Activated CD4-positive, alpha-beta T cell treated with anti-CD3 and anti-CD28 coated beads, Interleukin-2, amount 10 ng/mL, durations not matched to agents 24 days and 14 days (primary cell): ENCODE measurements around the gene EHBP1. TPM values are rescaled to one million over a fixed set of nuclear protein-coding genes. Genes with fewer than 3 reads are reported as not detected.

Source experiments
- DNase-seq: peaks from one replicate; pipeline ENCODE4 v3.0.0; 2022
- H3K27ac Mint-ChIP-seq: one replicate; pipeline ENCODE4 v1.8.0; 2022; ENCODE audit warnings: mild to moderate bottlenecking, mixed read lengths
- H3K27me3 Mint-ChIP-seq: one replicate; pipeline ENCODE4 v1.8.0; 2022; ENCODE audit warnings: mixed read lengths
- H3K36me3 Mint-ChIP-seq: one replicate; pipeline ENCODE4 v1.8.0; 2022; ENCODE audit warnings: low read depth, mild to moderate bottlenecking, mixed read lengths
- H3K4me1 Mint-ChIP-seq: one replicate; pipeline ENCODE4 v1.8.0; 2021; ENCODE audit warnings: mixed read lengths
- H3K4me3 Mint-ChIP-seq: one replicate; pipeline ENCODE4 v1.8.0; 2022; ENCODE audit warnings: mild to moderate bottlenecking, moderate library complexity, mixed read lengths
- H3K9me3 Mint-ChIP-seq: one replicate; pipeline ENCODE4 v1.8.0; 2021; ENCODE audit warnings: mixed read lengths
- intact Hi-C: fragments of 100-400 bp; cut with micrococcal nuclease; formaldehyde crosslinking; loops from one replicate; pipeline ENCODE4 v1.15.1; 2023
- total RNA-seq: library from RNA; stranded (reverse); gene quantifications from 2 replicates; pipeline ENCODE4 v1.2.3, GENCODE V29; 2022

The EHBP1 gene
- total RNA-seq, result 23.9 and 27.4 TPM in 2 replicates

DNA sequence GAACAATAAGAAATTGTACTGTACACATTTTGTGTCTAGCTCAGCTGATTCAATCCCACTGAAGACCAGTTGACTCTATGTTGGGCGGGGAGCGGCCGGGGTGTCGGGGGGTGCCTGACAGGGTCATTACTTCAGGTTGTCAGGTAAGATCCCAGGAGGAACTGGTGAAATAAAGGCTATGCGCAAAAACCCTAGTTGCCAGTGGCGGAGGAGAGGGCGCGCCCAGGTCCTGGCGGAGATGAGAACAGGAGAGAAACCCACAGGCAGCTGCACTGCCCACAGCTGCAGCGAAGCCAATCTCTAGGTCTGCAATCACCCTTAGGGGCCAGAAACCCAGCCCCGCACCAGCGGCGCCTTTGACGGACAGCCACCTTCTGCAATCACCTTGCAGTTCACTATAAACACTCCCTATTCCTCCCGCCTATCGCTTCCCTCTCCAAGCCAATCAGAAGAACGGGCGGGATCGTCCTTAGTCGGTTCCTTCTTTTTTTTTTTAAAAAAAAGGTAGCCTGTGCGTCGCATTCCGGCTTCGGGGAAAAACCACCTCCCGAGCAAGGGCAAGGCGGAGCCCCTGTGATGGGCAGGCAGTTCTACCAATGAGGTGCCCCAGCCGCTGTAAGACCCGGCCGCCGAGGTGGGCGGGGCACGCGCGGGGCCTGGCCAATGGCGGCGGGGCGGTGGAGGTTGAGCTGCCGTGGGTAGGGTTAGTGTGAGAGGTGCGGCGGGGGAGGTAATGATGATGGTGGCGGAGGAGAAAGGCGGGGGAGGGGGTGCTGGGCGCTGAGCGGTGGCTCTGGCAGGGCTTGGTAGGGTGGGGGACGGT lies at the start of gene EHBP1:
TSS of gene EHBP1 (plus strand) at position 707 of the 823 bp plus-strand sequence. CDS start 1,479 bp downstream, outside the sequence.
- Mint-ChIP-seq H3K4me1 (peaks cover 27% of the 10 kb centered on the region), H3K36me3 (peaks cover 11% of the 10 kb centered on the region), H3K4me3 (peak within 1 kb of the TSS; percentile 84), H3K27me3 (peaks cover 12% of the 10 kb centered on the region), H3K9me3 (no peaks in the 10 kb centered on the region), H3K27ac (peak within 1 kb of the TSS; percentile 46)
- DNase-seq, result peak; percentile 100
- intact Hi-C loops, result loop anchor here (1.0 to 10.0 kb wide), 10 partner anchors 199 to 1948 kb away; partner anchors contain the start of genes B3GNT2, CCT4, MDH1 and OTX1

GRCh38 chr2:62657783-62658182 lies 47.7 kb upstream of the EHBP1 start:
- Mint-ChIP-seq H3K4me1 (no peaks in the 10 kb centered on the region), H3K9me3 (peaks cover 6% of the 10 kb centered on the region), H3K36me3 (no peaks in the 10 kb centered on the region), H3K27ac (no peak overlapping the region), H3K27me3 (peaks cover 6% of the 10 kb centered on the region), H3K4me3 (no peak overlapping the region)
- DNase-seq, result no peak
- intact Hi-C loops, result no loop called here

DNA sequence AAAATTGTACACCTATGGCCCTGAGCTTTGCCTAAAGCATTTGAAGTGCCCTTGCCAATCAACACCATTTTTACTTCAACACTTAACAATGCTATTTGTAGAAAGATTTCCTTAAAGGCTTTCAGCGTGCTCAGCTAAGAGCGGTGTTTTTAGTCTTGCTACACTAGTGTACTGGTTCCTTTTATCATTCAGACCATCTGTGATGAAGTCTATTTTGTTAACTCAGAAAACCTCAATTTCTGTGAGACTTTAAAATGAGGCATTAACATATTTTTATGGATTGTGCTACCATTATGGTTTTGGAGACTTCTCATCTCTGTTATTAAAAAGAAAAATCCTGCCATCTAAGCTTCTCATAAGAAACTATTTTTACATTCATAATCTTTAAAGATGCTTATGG lies 46.6 kb upstream of the EHBP1 start:
- intact Hi-C loops, result no loop called here
- Mint-ChIP-seq H3K4me1 (no peaks in the 10 kb centered on the region), H3K9me3 (peaks cover 3% of the 10 kb centered on the region), H3K27me3 (peaks cover 7% of the 10 kb centered on the region), H3K27ac (no peak overlapping the region), H3K4me3 (no peak overlapping the region), H3K36me3 (no peaks in the 10 kb centered on the region)
- no peak for DNase-seq

GRCh38 chr2:62660087-62660486 lies 45.4 kb upstream of the EHBP1 start:
- Mint-ChIP-seq H3K9me3 (no peaks in the 10 kb centered on the region), H3K27me3 (peaks cover 7% of the 10 kb centered on the region), H3K36me3 (no peaks in the 10 kb centered on the region), H3K27ac (no peak overlapping the region), H3K4me1 (no peaks in the 10 kb centered on the region), H3K4me3 (no peak overlapping the region)
- intact Hi-C loops, result no loop called here
- DNase-seq, result no peak

DNA sequence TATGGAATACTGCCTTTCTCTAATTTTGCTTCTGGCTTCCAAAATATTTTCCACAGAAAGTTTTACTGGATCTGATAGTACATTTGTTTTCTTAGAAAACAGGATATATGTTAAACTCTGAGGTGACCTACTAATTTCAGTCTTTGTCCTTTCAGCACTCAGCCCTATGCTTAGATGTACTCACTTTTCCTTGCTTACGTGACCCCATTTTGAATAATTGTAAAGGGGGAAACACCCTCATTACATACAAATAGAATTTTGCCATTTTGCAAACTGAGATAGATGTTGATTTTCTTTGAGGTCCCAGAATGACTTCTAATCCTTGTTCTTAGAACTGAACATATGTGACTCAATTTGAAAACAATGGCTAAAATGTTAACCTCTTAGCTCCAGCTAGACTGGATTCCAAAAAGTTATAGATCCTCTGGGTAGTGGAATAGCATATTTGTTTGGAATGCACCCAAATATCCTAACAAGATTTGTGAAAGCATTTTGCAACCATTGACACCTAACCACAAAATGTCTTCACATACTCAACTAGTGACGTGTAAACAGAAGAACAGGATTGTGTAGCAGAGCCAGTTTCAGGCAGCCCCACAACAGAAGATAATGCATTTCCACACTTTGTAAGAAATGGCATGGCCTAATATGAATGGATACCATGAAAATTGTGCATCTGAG lies 44.8 kb upstream of the EHBP1 start:
- intact Hi-C loops, result no loop called here
- Mint-ChIP-seq H3K36me3 (no peaks in the 10 kb centered on the region), H3K27me3 (peaks cover 7% of the 10 kb centered on the region), H3K9me3 (no peaks in the 10 kb centered on the region), H3K4me1 (no peaks in the 10 kb centered on the region), H3K4me3 (no peak overlapping the region), H3K27ac (no peak overlapping the region)
- DNase-seq, result no peak

- Mint-ChIP-seq H3K9me3 (no peaks in the 10 kb centered on the region), H3K27ac (no peak overlapping the region), H3K36me3 (no peaks in the 10 kb centered on the region), H3K4me1 (no peaks in the 10 kb centered on the region), H3K4me3 (no peak overlapping the region), H3K27me3 (peaks cover 7% of the 10 kb centered on the region)
- no peak for DNase-seq
- intact Hi-C loops, result no loop called here
Observed at GRCh38 chr2:62661263-62661635, 44.3 kb upstream of the EHBP1 start.

- peaks cover 7% of the 10 kb centered on the region for H3K27me3 Mint-ChIP-seq
- no peak overlapping the region for H3K27ac Mint-ChIP-seq
- DNase-seq, result no peak
- intact Hi-C loops, result no loop called here
- no peak overlapping the region for H3K4me3 Mint-ChIP-seq
- H3K9me3 Mint-ChIP-seq, result no peaks in the 10 kb centered on the region
- H3K4me1 Mint-ChIP-seq, result no peaks in the 10 kb centered on the region
- H3K36me3 Mint-ChIP-seq, result no peaks in the 10 kb centered on the region
Observed at GRCh38 chr2:62662131-62662530, 43.4 kb upstream of the EHBP1 start.

- intact Hi-C loops, result no loop called here
- Mint-ChIP-seq H3K36me3 (no peaks in the 10 kb centered on the region), H3K9me3 (no peaks in the 10 kb centered on the region), H3K4me3 (no peak overlapping the region), H3K27me3 (peaks cover 7% of the 10 kb centered on the region), H3K4me1 (no peaks in the 10 kb centered on the region), H3K27ac (no peak overlapping the region)
- no peak for DNase-seq
Observed at GRCh38 chr2:62662554-62662953, 43.0 kb upstream of the EHBP1 start.

GRCh38 chr2:62663411-62663810 lies 42.1 kb upstream of the EHBP1 start:
- Mint-ChIP-seq H3K4me1 (no peaks in the 10 kb centered on the region), H3K4me3 (no peak overlapping the region), H3K36me3 (no peaks in the 10 kb centered on the region), H3K9me3 (no peaks in the 10 kb centered on the region), H3K27me3 (peaks cover 7% of the 10 kb centered on the region), H3K27ac (no peak overlapping the region)
- intact Hi-C loops, result no loop called here
- no peak for DNase-seq

- Mint-ChIP-seq H3K4me1 (no peaks in the 10 kb centered on the region), H3K36me3 (no peaks in the 10 kb centered on the region), H3K4me3 (no peak overlapping the region), H3K27me3 (peaks cover 7% of the 10 kb centered on the region), H3K27ac (no peak overlapping the region), H3K9me3 (no peaks in the 10 kb centered on the region)
- intact Hi-C loops, result no loop called here
- DNase-seq, result no peak
Observed at GRCh38 chr2:62663920-62664795, 41.4 kb upstream of the EHBP1 start.

- no peaks in the 10 kb centered on the region for H3K9me3 Mint-ChIP-seq
- DNase-seq, result no peak
- no peak overlapping the region for H3K4me3 Mint-ChIP-seq
- intact Hi-C loops, result no loop called here
- peaks cover 7% of the 10 kb centered on the region for H3K27me3 Mint-ChIP-seq
- H3K4me1 Mint-ChIP-seq, result no peaks in the 10 kb centered on the region
- no peak overlapping the region for H3K27ac Mint-ChIP-seq
- no peaks in the 10 kb centered on the region for H3K36me3 Mint-ChIP-seq
Observed at GRCh38 chr2:62665446-62665845, 40.1 kb upstream of the EHBP1 start.

DNA sequence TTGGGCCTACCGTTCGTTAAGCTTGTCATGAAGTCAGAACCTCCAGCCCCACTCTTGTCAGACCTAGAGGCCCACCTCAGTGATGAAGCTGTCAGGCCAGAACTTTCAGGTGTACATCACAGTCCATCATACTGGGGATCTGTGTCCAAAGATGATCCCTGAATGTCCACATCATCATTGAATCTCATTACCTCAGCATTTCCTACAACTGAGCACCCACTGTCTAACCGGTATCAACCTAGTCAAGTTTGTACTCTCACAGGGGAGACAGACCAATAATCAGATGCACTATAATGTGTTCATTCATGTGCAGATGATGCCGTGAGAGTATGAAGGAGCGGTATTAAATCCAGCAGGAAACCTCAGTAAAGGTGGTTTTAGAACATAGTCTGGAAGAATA lies 36.3 kb upstream of the EHBP1 start:
- DNase-seq, result no peak
- H3K36me3 Mint-ChIP-seq, result no peaks in the 10 kb centered on the region
- intact Hi-C loops, result no loop called here
- H3K4me1 Mint-ChIP-seq, result no peaks in the 10 kb centered on the region
- H3K4me3 Mint-ChIP-seq, result no peak overlapping the region
- no peaks in the 10 kb centered on the region for H3K9me3 Mint-ChIP-seq
- H3K27ac Mint-ChIP-seq, result no peak overlapping the region
- H3K27me3 Mint-ChIP-seq, result no peaks in the 10 kb centered on the region

DNA sequence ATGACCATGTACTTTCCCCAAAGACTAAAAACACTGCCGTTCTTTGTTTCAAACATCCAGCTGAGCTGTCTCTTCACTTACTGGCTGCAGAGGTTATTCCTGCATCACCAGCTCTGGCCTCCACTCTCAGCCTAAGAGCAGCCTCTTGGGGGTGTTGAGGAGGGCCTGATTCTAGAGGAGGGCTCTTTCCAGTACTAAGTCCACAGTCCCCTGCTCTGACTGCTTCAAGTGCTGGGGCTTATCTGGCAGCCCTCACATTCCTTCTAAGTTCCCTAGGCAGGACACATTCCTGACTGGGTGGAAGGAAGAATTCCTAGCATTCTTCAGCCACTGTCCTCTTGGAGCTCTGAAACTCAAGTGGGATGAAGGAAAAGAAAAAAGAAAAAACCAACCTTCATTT lies 32.9 kb upstream of the EHBP1 start:
- Mint-ChIP-seq H3K27me3 (peaks cover 4% of the 10 kb centered on the region), H3K27ac (no peak overlapping the region), H3K9me3 (no peaks in the 10 kb centered on the region), H3K36me3 (no peaks in the 10 kb centered on the region), H3K4me3 (no peak overlapping the region), H3K4me1 (no peaks in the 10 kb centered on the region)
- DNase-seq, result no peak
- intact Hi-C loops, result no loop called here

DNA sequence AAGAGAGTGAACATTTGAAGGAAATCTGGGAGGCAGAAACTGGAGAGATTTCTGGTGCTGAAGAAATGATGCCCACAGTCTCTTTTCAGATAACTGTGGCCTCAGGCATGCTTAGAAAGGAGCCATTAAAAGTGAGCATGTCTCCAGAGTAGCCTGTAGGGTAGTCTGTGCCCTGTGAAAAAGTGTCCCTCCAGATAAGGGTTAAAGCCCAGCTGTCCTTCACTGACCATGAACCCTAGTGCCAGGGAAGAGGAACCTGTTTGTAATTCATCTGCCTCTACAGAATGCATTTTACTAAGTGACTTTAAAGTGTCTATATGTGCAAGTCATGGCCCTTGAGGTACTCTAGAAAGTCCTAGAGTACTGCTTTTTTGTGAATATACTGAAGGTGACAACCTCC lies 30.5 kb upstream of the EHBP1 start:
- no peaks in the 10 kb centered on the region for H3K4me1 Mint-ChIP-seq
- no peak overlapping the region for H3K27ac Mint-ChIP-seq
- H3K36me3 Mint-ChIP-seq, result no peaks in the 10 kb centered on the region
- no peak overlapping the region for H3K4me3 Mint-ChIP-seq
- peaks cover 17% of the 10 kb centered on the region for H3K27me3 Mint-ChIP-seq
- intact Hi-C loops, result no loop called here
- no peaks in the 10 kb centered on the region for H3K9me3 Mint-ChIP-seq
- no peak for DNase-seq
